HepG2 (cell line): Measurements from ENCODE around the gene PDSS2. TPM values are rescaled to one million over a fixed set of nuclear protein-coding genes. Genes with fewer than 3 reads are reported as not detected.

ENCODE experiments used
- ATAC-seq: fragments of 200-7000 bp; cut with Tn5 transposase; 3 replicates; pipeline ENCODE4 v1.9.1; 2020; ENCODE audit warnings: mild to moderate bottlenecking, moderate library complexity
- BruUV-seq: library from RNA; stranded (reverse); fragments of 400-500 nt; replicated peaks from 2 replicates; lab custom pipeline; 2021; lab: Mats Ljungman, UMichigan
- CTCF ChIA-PET: fragments of 300-600 bp; formaldehyde crosslinking; extraction: SDS; loops from one replicate; lab custom pipeline; 2021; ENCODE audit warnings: low total read pairs, inconsistent platforms, low intra/inter-chr PET ratio; lab: Yijun Ruan, JAX
- POLR2A ChIA-PET: fragments of 350-600 bp; sonication (Branson Sonifier 250); formaldehyde crosslinking; loops from one replicate; lab custom pipeline; 2020; ENCODE audit warnings: antibody characterized with exemption, inconsistent platforms; lab: Yijun Ruan, JAX
- DNase-seq: peaks from one replicate; pipeline ENCODE4 v3.0.0-alpha.2; 2015; ENCODE audit warnings: low spot score
- FAIRE-seq: peaks from 3 replicates; lab custom pipeline; 2011; peaks lifted over from hg19 to GRCh38; lab: Jason Lieb, UNC
- H2AFZ ChIP-seq: one replicate; pipeline ENCODE4 v1.6.1; 2011; ENCODE audit warnings: low read length, inconsistent platforms
- H3K27ac ChIP-seq: fragments of 300-600 bp; 3 replicates; pipeline ENCODE4 v1.8.0; 2011; ENCODE audit warnings: mixed run types, mild to moderate bottlenecking, mixed read lengths, low read length, inconsistent platforms; ENCODE audit not compliant: insufficient read depth; ENCODE audit errors: extremely low read length
- H3K27me3 ChIP-seq, 2 experiments: fragments of 200-600 bp in 1 of 2; 2 replicates in 1 of 2; 3 replicates in 1 of 2; pipeline versions ENCODE4 v1.6.0 to v1.8.0; 2011; ENCODE audit warnings: low read length in 2 of 2, mild to moderate bottlenecking in 2 of 2, moderate library complexity in 2 of 2, inconsistent platforms in 1 of 2; ENCODE audit not compliant: insufficient read depth in 2 of 2, control insufficient read depth in 1 of 2
- H3K36me3 ChIP-seq, 2 experiments: fragments of 200-600 bp in 1 of 2; replicated peaks in 1 of 2; 2 replicates in 1 of 2; 3 replicates in 1 of 2; pipeline versions ENCODE4 v1.5.1 to v1.8.0; 2011; ENCODE audit warnings: low read length in 2 of 2, inconsistent platforms in 1 of 2; ENCODE audit not compliant: insufficient read depth in 2 of 2, control insufficient read depth in 1 of 2
- H3K4me1 ChIP-seq: 2 replicates; pipeline ENCODE4 v1.5.1; 2012; ENCODE audit warnings: low read length, inconsistent platforms; ENCODE audit not compliant: insufficient read depth
- H3K4me2 ChIP-seq: 2 replicates; pipeline ENCODE4 v1.6.0; 2011; ENCODE audit warnings: low read depth, low read length, inconsistent platforms
- H3K4me3 ChIP-seq, 3 experiments: fragments of 200-600 bp in 1 of 3; sonication (generic), shearing (Covaris generic) in 1 of 3; replicated peaks in 1 of 3; 2 replicates each; pipeline ENCODE4 v1.5.1; 2011 to 2016; ENCODE audit warnings: low read length in 3 of 3, inconsistent platforms in 2 of 3, low read depth in 2 of 3, mild to moderate bottlenecking in 2 of 3, control low read depth in 1 of 3, mixed read lengths in 1 of 3; ENCODE audit not compliant: insufficient read depth in 1 of 3
- H3K79me2 ChIP-seq: one replicate; pipeline ENCODE4 v1.6.1; 2011; ENCODE audit warnings: low read length, inconsistent platforms; ENCODE audit not compliant: insufficient read depth
- H3K9ac ChIP-seq: 2 replicates; pipeline ENCODE4 v1.6.0; 2011; ENCODE audit warnings: mild to moderate bottlenecking, low read depth, low read length, inconsistent platforms; ENCODE audit not compliant: insufficient read depth
- H3K9me3 ChIP-seq: 2 replicates; pipeline ENCODE4 v1.5.1; 2012; ENCODE audit warnings: mild to moderate bottlenecking, low read length
- H4K20me1 ChIP-seq: 2 replicates; pipeline ENCODE4 v1.6.0; 2011; ENCODE audit warnings: inconsistent platforms, mild to moderate bottlenecking, low read length, moderate library complexity; ENCODE audit not compliant: insufficient read depth
- NCOA1 ChIP-seq: sonication (generic); formaldehyde crosslinking; IDR thresholded peaks from 2 replicates; pipeline ENCODE4 v1.9.0; 2021; ENCODE audit warnings: missing genetic modification reagents
- NKX3-1 ChIP-seq: sonication (generic); formaldehyde crosslinking; IDR thresholded peaks from 2 replicates; pipeline ENCODE4 v1.5.0; 2020; ENCODE audit warnings: missing genetic modification reagents
- RFX3 ChIP-seq: IDR thresholded peaks from 2 replicates; pipeline ENCODE4 v1.6.1; 2016; ENCODE audit warnings: missing biosample characterization, missing genetic modification reagents
- SETDB1 ChIP-seq: sonication (generic); formaldehyde crosslinking; IDR thresholded peaks from 2 replicates; pipeline ENCODE4 v1.5.1; 2020; ENCODE audit warnings: missing genetic modification reagents, mild to moderate bottlenecking, borderline replicate concordance
- THYN1 ChIP-seq: sonication (generic); formaldehyde crosslinking; IDR thresholded peaks from 2 replicates; pipeline ENCODE4 v1.8.1; 2023; ENCODE audit warnings: low read depth, mild to moderate bottlenecking, moderate library complexity, missing genetic modification reagents, borderline replicate concordance
- ZNF230 ChIP-seq: sonication (generic); formaldehyde crosslinking; IDR thresholded peaks from 2 replicates; pipeline ENCODE4 v1.4.0; 2020; ENCODE audit warnings: mild to moderate bottlenecking, missing genetic modification reagents
- ZNF331 ChIP-seq: sonication (generic); formaldehyde crosslinking; IDR thresholded peaks from 2 replicates; pipeline ENCODE4 v1.4.0; 2020; ENCODE audit warnings: missing genetic modification reagents
- ZNF839 ChIP-seq: sonication (generic); formaldehyde crosslinking; IDR thresholded peaks from 2 replicates; pipeline ENCODE4 v1.4.0; 2020; ENCODE audit warnings: missing genetic modification reagents, mild to moderate bottlenecking, borderline replicate concordance
- WGBS: methylation state at CpG from one replicate; pipeline ENCODE4 v1.1.6; 2017; ENCODE audit warnings: low lambda C conversion rate; 5-methylcytosine and 5-hydroxymethylcytosine counted together
- in situ Hi-C: cut with HindIII; loops from 2 replicates; pipeline ENCODE4 v1.10.0; 2017; ENCODE audit warnings: low pct_unique_long_range_greater_than_20kb; ENCODE audit not compliant: extremely low pct_ligation_motif_present
- intact Hi-C: fragments of 100-400 bp; cut with micrococcal nuclease; formaldehyde crosslinking; loops from one replicate; pipeline ENCODE4 v1.10.0; 2022; ENCODE audit not compliant: unreplicated experiment
- polyA plus RNA-seq, 8 experiments: library from polyadenylated mRNA; depleted of rRNA in 3 of 8; stranded (reverse) in 7 of 8; unstranded in 1 of 8; fragments of >200 nt; fragmentation: Illumina TruSeq in 4 of 8; extraction: Trizol in 4 of 8; gene quantifications; 2 replicates each; pipeline versions ENCODE4 v1.2.1 to v1.2.3, GENCODE V29; 2011 to 2016; ENCODE audit warnings: low read depth in 4 of 8, missing spikeins in 1 of 8, mixed read lengths in 1 of 8; ENCODE audit not compliant: insufficient read depth in 1 of 8
- total RNA-seq, 5 experiments: library from RNA; depleted of rRNA; stranded (reverse); fragments of >200 nt; fragmentation: Illumina TruSeq; extraction: Trizol; gene quantifications; 2 replicates each; pipeline ENCODE4 v1.2.3, GENCODE V29; 2016; ENCODE audit warnings: low read depth in 1 of 5
- TF ChIP-seq, protein P1 (sequence below): sonication (generic); formaldehyde crosslinking; IDR thresholded peaks from 2 replicates; pipeline ENCODE4 v1.4.0; 2020; ENCODE audit warnings: missing genetic modification reagents
- TF ChIP-seq, protein P2 (sequence below): sonication (generic); formaldehyde crosslinking; IDR thresholded peaks from 2 replicates; pipeline ENCODE4 v1.4.0; 2020; ENCODE audit warnings: missing genetic modification reagents, borderline replicate concordance
- TF ChIP-seq, protein P3 (sequence below): sonication (generic); formaldehyde crosslinking; IDR thresholded peaks from 2 replicates; pipeline ENCODE4 v1.4.0; 2020; ENCODE audit warnings: missing genetic modification reagents
- TF ChIP-seq, protein P4 (sequence below): IDR thresholded peaks from 2 replicates; pipeline ENCODE4 v1.6.1; 2016; ENCODE audit warnings: missing compliant biosample characterization, missing genetic modification reagents, borderline replicate concordance
- TF ChIP-seq, protein P5 (sequence below): sonication (generic); formaldehyde crosslinking; IDR thresholded peaks from 2 replicates; pipeline ENCODE4 v1.9.0; 2021; ENCODE audit warnings: missing genetic modification reagents, mild to moderate bottlenecking, borderline replicate concordance

Gene PDSS2
- total and polyA plus RNA-seq, 2 of the 13 experiments (the other 11 are each of a cell fraction or from before 2014, with no cell fraction given) = 16.2 to 17.0 TPM

DNA sequence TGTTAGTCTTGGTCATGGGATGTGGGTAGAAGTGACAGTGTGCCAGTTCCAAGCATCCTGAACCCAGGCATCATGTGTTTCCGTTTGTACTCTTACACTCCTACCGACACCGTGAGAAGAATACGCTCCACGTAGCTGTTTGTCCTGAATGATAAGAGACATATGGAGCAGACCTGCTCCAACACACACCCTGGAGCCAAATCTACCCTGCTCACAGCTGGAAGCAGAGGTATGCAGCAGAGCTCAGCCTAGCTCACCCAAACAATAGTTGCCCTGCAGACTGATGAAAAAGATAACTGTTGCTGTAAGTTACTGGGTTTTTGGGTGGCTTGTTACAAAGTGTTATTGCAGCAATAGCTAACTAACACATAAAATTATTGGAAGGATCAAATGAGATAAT, 14.3 kb upstream of the PDSS2 start:
- intact Hi-C loops = no loop called here
- Histone ChIP-seq H2AFZ (no peak overlapping the region), H3K36me3 (no peaks in the 10 kb centered on the region), H3K4me2 (no peak overlapping the region), H4K20me1 (no peaks in the 10 kb centered on the region), H3K4me1 (peaks cover 11% of the 10 kb centered on the region; the same call in 1 of the 2 replicates), H3K79me2 (no peaks in the 10 kb centered on the region), H3K4me3 (no peak overlapping the region), H3K27ac (no peak overlapping the region), H3K27me3 (no peaks in the 10 kb centered on the region; a peak in 1 of 5 replicates), H3K9ac (no peak overlapping the region), H3K9me3 (no peaks in the 10 kb centered on the region)
- 64% methylated on average over 5 of the region's 5 CpGs for WGBS
- CTCF ChIA-PET = no interaction called here
- ATAC-seq (no peak), FAIRE-seq (no peak), DNase-seq (no peak)
- POLR2A ChIA-PET = interaction anchor here (1.7 kb wide), 1 partner anchor 14 kb away, joined by 4 read pairs; the partner anchor contains the start of gene PDSS2
- in situ Hi-C loops = no loop called here
- BruUV-seq = no TSS peak
- TF ChIP-seq ZNF839 (CRISPR knock-in tag) = no peak
- TF ChIP-seq, protein P1, sequence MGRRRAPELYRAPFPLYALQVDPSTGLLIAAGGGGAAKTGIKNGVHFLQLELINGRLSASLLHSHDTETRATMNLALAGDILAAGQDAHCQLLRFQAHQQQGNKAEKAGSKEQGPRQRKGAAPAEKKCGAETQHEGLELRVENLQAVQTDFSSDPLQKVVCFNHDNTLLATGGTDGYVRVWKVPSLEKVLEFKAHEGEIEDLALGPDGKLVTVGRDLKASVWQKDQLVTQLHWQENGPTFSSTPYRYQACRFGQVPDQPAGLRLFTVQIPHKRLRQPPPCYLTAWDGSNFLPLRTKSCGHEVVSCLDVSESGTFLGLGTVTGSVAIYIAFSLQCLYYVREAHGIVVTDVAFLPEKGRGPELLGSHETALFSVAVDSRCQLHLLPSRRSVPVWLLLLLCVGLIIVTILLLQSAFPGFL (CRISPR knock-in tag) = no peak
- no peak for TF ChIP-seq ZNF331
- no peak for TF ChIP-seq ZNF230 (CRISPR knock-in tag)
- no peak for TF ChIP-seq RFX3
- no peak for TF ChIP-seq SETDB1 (CRISPR knock-in tag)
- TF ChIP-seq NKX3-1 = no peak
- no peak for TF ChIP-seq NCOA1 (CRISPR knock-in tag)
- TF ChIP-seq, protein P2, sequence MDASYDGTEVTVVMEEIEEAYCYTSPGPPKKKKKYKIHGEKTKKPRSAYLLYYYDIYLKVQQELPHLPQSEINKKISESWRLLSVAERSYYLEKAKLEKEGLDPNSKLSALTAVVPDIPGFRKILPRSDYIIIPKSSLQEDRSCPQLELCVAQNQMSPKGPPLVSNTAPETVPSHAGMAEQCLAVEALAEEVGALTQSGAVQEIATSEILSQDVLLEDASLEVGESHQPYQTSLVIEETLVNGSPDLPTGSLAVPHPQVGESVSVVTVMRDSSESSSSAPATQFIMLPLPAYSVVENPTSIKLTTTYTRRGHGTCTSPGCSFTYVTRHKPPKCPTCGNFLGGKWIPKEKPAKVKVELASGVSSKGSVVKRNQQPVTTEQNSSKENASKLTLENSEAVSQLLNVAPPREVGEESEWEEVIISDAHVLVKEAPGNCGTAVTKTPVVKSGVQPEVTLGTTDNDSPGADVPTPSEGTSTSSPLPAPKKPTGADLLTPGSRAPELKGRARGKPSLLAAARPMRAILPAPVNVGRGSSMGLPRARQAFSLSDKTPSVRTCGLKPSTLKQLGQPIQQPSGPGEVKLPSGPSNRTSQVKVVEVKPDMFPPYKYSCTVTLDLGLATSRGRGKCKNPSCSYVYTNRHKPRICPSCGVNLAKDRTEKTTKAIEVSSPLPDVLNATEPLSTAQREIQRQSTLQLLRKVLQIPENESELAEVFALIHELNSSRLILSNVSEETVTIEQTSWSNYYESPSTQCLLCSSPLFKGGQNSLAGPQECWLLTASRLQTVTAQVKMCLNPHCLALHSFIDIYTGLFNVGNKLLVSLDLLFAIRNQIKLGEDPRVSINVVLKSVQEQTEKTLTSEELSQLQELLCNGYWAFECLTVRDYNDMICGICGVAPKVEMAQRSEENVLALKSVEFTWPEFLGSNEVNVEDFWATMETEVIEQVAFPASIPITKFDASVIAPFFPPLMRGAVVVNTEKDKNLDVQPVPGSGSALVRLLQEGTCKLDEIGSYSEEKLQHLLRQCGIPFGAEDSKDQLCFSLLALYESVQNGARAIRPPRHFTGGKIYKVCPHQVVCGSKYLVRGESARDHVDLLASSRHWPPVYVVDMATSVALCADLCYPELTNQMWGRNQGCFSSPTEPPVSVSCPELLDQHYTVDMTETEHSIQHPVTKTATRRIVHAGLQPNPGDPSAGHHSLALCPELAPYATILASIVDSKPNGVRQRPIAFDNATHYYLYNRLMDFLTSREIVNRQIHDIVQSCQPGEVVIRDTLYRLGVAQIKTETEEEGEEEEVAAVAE = no peak
- TF ChIP-seq, protein P3, sequence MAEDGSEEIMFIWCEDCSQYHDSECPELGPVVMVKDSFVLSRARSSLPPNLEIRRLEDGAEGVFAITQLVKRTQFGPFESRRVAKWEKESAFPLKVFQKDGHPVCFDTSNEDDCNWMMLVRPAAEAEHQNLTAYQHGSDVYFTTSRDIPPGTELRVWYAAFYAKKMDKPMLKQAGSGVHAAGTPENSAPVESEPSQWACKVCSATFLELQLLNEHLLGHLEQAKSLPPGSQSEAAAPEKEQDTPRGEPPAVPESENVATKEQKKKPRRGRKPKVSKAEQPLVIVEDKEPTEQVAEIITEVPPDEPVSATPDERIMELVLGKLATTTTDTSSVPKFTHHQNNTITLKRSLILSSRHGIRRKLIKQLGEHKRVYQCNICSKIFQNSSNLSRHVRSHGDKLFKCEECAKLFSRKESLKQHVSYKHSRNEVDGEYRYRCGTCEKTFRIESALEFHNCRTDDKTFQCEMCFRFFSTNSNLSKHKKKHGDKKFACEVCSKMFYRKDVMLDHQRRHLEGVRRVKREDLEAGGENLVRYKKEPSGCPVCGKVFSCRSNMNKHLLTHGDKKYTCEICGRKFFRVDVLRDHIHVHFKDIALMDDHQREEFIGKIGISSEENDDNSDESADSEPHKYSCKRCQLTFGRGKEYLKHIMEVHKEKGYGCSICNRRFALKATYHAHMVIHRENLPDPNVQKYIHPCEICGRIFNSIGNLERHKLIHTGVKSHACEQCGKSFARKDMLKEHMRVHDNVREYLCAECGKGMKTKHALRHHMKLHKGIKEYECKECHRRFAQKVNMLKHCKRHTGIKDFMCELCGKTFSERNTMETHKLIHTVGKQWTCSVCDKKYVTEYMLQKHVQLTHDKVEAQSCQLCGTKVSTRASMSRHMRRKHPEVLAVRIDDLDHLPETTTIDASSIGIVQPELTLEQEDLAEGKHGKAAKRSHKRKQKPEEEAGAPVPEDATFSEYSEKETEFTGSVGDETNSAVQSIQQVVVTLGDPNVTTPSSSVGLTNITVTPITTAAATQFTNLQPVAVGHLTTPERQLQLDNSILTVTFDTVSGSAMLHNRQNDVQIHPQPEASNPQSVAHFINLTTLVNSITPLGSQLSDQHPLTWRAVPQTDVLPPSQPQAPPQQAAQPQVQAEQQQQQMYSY (CRISPR knock-in tag) = no peak
- TF ChIP-seq, protein P4, sequence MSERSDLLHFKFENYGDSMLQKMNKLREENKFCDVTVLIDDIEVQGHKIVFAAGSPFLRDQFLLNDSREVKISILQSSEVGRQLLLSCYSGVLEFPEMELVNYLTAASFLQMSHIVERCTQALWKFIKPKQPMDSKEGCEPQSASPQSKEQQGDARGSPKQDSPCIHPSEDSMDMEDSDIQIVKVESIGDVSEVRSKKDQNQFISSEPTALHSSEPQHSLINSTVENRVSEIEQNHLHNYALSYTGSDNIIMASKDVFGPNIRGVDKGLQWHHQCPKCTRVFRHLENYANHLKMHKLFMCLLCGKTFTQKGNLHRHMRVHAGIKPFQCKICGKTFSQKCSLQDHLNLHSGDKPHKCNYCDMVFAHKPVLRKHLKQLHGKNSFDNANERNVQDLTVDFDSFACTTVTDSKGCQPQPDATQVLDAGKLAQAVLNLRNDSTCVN (CRISPR knock-in tag) = no peak
- TF ChIP-seq, protein P5, sequence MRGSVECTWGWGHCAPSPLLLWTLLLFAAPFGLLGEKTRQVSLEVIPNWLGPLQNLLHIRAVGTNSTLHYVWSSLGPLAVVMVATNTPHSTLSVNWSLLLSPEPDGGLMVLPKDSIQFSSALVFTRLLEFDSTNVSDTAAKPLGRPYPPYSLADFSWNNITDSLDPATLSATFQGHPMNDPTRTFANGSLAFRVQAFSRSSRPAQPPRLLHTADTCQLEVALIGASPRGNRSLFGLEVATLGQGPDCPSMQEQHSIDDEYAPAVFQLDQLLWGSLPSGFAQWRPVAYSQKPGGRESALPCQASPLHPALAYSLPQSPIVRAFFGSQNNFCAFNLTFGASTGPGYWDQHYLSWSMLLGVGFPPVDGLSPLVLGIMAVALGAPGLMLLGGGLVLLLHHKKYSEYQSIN = no peak
- TF ChIP-seq THYN1 (CRISPR knock-in tag) = no peak
